ENCODE data around the gene PAF1. TPM values are rescaled to one million over a fixed set of nuclear protein-coding genes. Genes with fewer than 3 reads are reported as not detected.

The PAF1 gene
- 28.7 and 29.8 TPM in 2 replicates for total RNA-seq

GRCh38 chr19:39390751-39391437, at the start of gene PAF1, which contains the start of gene MED29:
PAF1 (minus strand) TSS chr19:39391106; CDS start chr19:39390864, 242 bp downstream.
MED29 (plus strand) TSS chr19:39391378; CDS start chr19:39391423, 45 bp downstream.

GRCh38 chr19:39435499-39436349, 44.8 kb upstream of the PAF1 start, which contains the start of gene RPS16:
RPS16 (minus strand) TSS chr19:39435949; CDS start chr19:39435895, 54 bp downstream.

GRCh38 chr19:39412100-39412866, 21.4 kb upstream of the PAF1 start, which contains the start of gene PLEKHG2:
PLEKHG2 (plus strand) TSS chr19:39412669; CDS start chr19:39414087, 1,418 bp downstream.

GRCh38 chr19:39406656-39407409, 15.9 kb upstream of the PAF1 start, which contains the start of gene ZFP36:
ZFP36 (plus strand) TSS chr19:39406847; CDS start chr19:39406905, 58 bp downstream.

GRCh38 chr19:39341719-39342604, 48.9 kb downstream of the PAF1 start, which contains the start of gene SAMD4B:
SAMD4B (plus strand) TSS chr19:39342421; CDS start chr19:39356894, 14,473 bp downstream.

Small RNAs within 50 kb of the gene (small RNA-seq; reads per million reads assigned to genes)
- gene AC011445.2 (not detected), gene MIR4530 (not detected), gene RN7SL566P (not detected)

Other genes with a start within 250 kb of the PAF1 start
- gene NCCRP1, start 194.1 kb downstream of the PAF1 start, total RNA-seq = not detected in 2 replicates
- not detected in 2 replicates for gene SYCN, start 186.8 kb downstream of the PAF1 start, total RNA-seq
- not detected in 2 replicates for gene IFNL3, start 146.1 kb downstream of the PAF1 start, total RNA-seq
- not detected in 2 replicates for gene IFNL4, start 142.2 kb downstream of the PAF1 start, total RNA-seq
- gene IFNL2, start 122.7 kb downstream of the PAF1 start, total RNA-seq = not detected in 2 replicates
- not detected in 2 replicates for gene IFNL1, start 94.7 kb downstream of the PAF1 start, total RNA-seq
- gene LRFN1, start 70.2 kb downstream of the PAF1 start, total RNA-seq = under 0.01 and 0.20 TPM in 2 replicates
- gene GMFG, start 55.1 kb downstream of the PAF1 start, total RNA-seq = 0.39 TPM in 1 of 2 replicates, not detected in the other
- gene SAMD4B, start 48.7 kb downstream of the PAF1 start, total RNA-seq = 85.2 and 94.0 TPM in 2 replicates
- gene MED29, start 272 bp upstream of the PAF1 start, total RNA-seq = 17.3 and 19.4 TPM in 2 replicates
- 11.1 and 16.9 TPM in 2 replicates for gene ZFP36, start 15.7 kb upstream of the PAF1 start, total RNA-seq
- gene PLEKHG2, start 21.6 kb upstream of the PAF1 start, total RNA-seq = 9.2 and 15.4 TPM in 2 replicates
- 40.3 and 64.3 TPM in 2 replicates for gene RPS16, start 44.8 kb upstream of the PAF1 start, total RNA-seq
- 70.5 and 74.1 TPM in 2 replicates for gene SUPT5H, start 54.5 kb upstream of the PAF1 start, total RNA-seq
- 58.1 and 58.4 TPM in 2 replicates for gene TIMM50, start 89.7 kb upstream of the PAF1 start, total RNA-seq
- gene DLL3, start 107.8 kb upstream of the PAF1 start, total RNA-seq = 0.37 and 0.39 TPM in 2 replicates
- gene SELENOV, start 124.0 kb upstream of the PAF1 start, total RNA-seq = not detected in 2 replicates
- gene EID2B, start 141.7 kb upstream of the PAF1 start, total RNA-seq = 3.9 and 4.8 TPM in 2 replicates
- 5.9 and 8.6 TPM in 2 replicates for gene EID2, start 149.1 kb upstream of the PAF1 start, total RNA-seq
- not detected in 2 replicates for gene LGALS13, start 211.4 kb upstream of the PAF1 start, total RNA-seq